H1 (cell line): ENCODE results near the gene MRPL39. TPM values are rescaled to one million over a fixed set of nuclear protein-coding genes. Genes with fewer than 3 reads are reported as not detected.

Experiments
- CTCF ChIA-PET: fragments of 300-600 bp; sonication (Branson Sonifier 250); formaldehyde crosslinking; loops from one replicate; lab custom pipeline; 2021; ENCODE audit not compliant: partially characterized antibody; lab: Charles Lee
- POLR2A ChIA-PET: fragments of 300-600 bp; sonication (Branson Sonifier 250); formaldehyde crosslinking; loops from one replicate; lab custom pipeline; 2021; ENCODE audit warnings: inconsistent platforms; ENCODE audit not compliant: partially characterized antibody; lab: Charles Lee
- DNase-seq, 2 experiments: peaks; one replicate each; pipeline versions ENCODE4 v3.0.0 to v3.0.0-alpha.2; 2010 to 2022; ENCODE audit warnings: low spot score in 2 of 2, low read depth in 1 of 2, mixed read lengths in 1 of 2
- FAIRE-seq: peaks from 2 replicates; lab custom pipeline; 2011; peaks lifted over from hg19 to GRCh38; lab: Jason Lieb, UNC
- H2AFZ ChIP-seq: 2 replicates; pipeline ENCODE4 v1.8.1; 2012; ENCODE audit warnings: low read length, inconsistent platforms
- H2AK5ac ChIP-seq: 2 replicates; pipeline ENCODE4 v1.6.1; 2013; ENCODE audit warnings: low read depth, low read length
- H2BK120ac ChIP-seq: replicated peaks from 2 replicates; pipeline ENCODE3; 2013; ENCODE audit warnings: low read depth, low read length, inconsistent platforms
- H2BK12ac ChIP-seq: 2 replicates; pipeline ENCODE4 v1.6.1; 2013; ENCODE audit warnings: low read depth, low read length
- H2BK15ac ChIP-seq: 2 replicates; pipeline ENCODE4 v1.6.1; 2013; ENCODE audit warnings: low read length
- H2BK20ac ChIP-seq: 2 replicates; pipeline ENCODE4 v1.6.1; 2013; ENCODE audit warnings: low read length
- H2BK5ac ChIP-seq: 2 replicates; pipeline ENCODE4 v1.6.1; 2013; ENCODE audit warnings: low read depth, low read length
- H3K14ac ChIP-seq: 2 replicates; pipeline ENCODE4 v1.6.1; 2013; ENCODE audit warnings: inconsistent platforms; ENCODE audit not compliant: insufficient read length
- H3K18ac ChIP-seq: 2 replicates; pipeline ENCODE4 v1.6.1; 2013; ENCODE audit warnings: low read length; ENCODE audit errors: extremely low read depth
- H3K23ac ChIP-seq: 2 replicates; pipeline ENCODE4 v1.6.1; 2013; ENCODE audit warnings: inconsistent platforms; ENCODE audit not compliant: insufficient read length
- H3K23me2 ChIP-seq: 2 replicates; pipeline ENCODE4 v1.6.1; 2013; ENCODE audit warnings: low read depth, low read length
- H3K27ac ChIP-seq: 2 replicates; pipeline ENCODE4 v1.6.1; 2011; ENCODE audit warnings: low read depth, low read length, inconsistent platforms
- H3K27me3 ChIP-seq, 4 experiments: replicated peaks in 1 of 4; 1 replicate in 1 of 4; 2 replicates in 3 of 4; pipeline versions ENCODE4 v1.6.1 to v1.8.1; 2011 to 2013; ENCODE audit warnings: low read length in 3 of 4, mild to moderate bottlenecking in 3 of 4, inconsistent platforms in 2 of 4, mixed read lengths in 2 of 4, moderate library complexity in 1 of 4; ENCODE audit not compliant: control insufficient read depth in 3 of 4, insufficient read depth in 3 of 4; ENCODE audit errors: extremely low read depth in 1 of 4
- H3K36me3 ChIP-seq, 4 experiments: 2 replicates each; pipeline versions ENCODE4 v1.6.1 to v1.8.1; 2011 to 2013; ENCODE audit warnings: mild to moderate bottlenecking in 4 of 4, low read length in 3 of 4, moderate library complexity in 2 of 4, control low read depth in 1 of 4, inconsistent platforms in 1 of 4; ENCODE audit not compliant: insufficient read depth in 4 of 4, control insufficient read depth in 2 of 4
- H3K4ac ChIP-seq: replicated peaks from 2 replicates; pipeline ENCODE3; 2013; ENCODE audit warnings: low read length, low read depth, mixed read lengths, inconsistent platforms; ENCODE audit not compliant: insufficient read length
- H3K4me1 ChIP-seq, 4 experiments: replicated peaks in 1 of 4; 1 replicate in 1 of 4; 2 replicates in 3 of 4; pipeline versions ENCODE4 v1.6.1 to v1.8.1; 2011 to 2013; ENCODE audit warnings: low read length in 3 of 4, inconsistent platforms in 2 of 4, mixed read lengths in 1 of 4; ENCODE audit not compliant: insufficient read depth in 4 of 4, control insufficient read depth in 3 of 4
- H3K4me2 ChIP-seq, 2 experiments: 2 replicates each; pipeline versions ENCODE4 v1.6.1 to v1.8.1; 2011 to 2013; ENCODE audit warnings: low read depth in 2 of 2, low read length in 2 of 2, control low read depth in 1 of 2, inconsistent platforms in 1 of 2, mild to moderate bottlenecking in 1 of 2; ENCODE audit not compliant: insufficient read depth in 1 of 2
- H3K4me3 ChIP-seq, 4 experiments: fragments of 200-600, 300-600 bp in 1 of 4; sonication (generic), shearing (Covaris generic), sonication (Bioruptor Twin) in 1 of 4; 2 replicates each; pipeline versions ENCODE4 v1.5.1 to v1.8.1; 2011 to 2016; ENCODE audit warnings: low read length in 4 of 4, low read depth in 3 of 4, control low read depth in 2 of 4, inconsistent platforms in 2 of 4, mild to moderate bottlenecking in 2 of 4, mixed read lengths in 1 of 4, moderate library complexity in 1 of 4; ENCODE audit not compliant: insufficient read depth in 2 of 4; ENCODE audit errors: extremely low read depth in 1 of 4
- H3K56ac ChIP-seq: replicated peaks from 2 replicates; pipeline ENCODE3; 2013; ENCODE audit warnings: low read depth, mild to moderate bottlenecking, mixed read lengths, low read length, inconsistent platforms; ENCODE audit not compliant: insufficient read length
- H3K79me1 ChIP-seq: 2 replicates; pipeline ENCODE4 v1.6.1; 2013; ENCODE audit warnings: low read depth, low read length, control low read depth
- H3K79me2 ChIP-seq, 2 experiments: 2 replicates each; pipeline versions ENCODE4 v1.6.1 to v1.8.1; 2012 to 2013; ENCODE audit warnings: low read length in 2 of 2, mild to moderate bottlenecking in 2 of 2, inconsistent platforms in 1 of 2; ENCODE audit not compliant: insufficient read depth in 2 of 2, control insufficient read depth in 1 of 2
- H3K9ac ChIP-seq, 4 experiments: replicated peaks in 1 of 4; 1 replicate in 1 of 4; 2 replicates in 3 of 4; pipeline versions ENCODE4 v1.6.1 to v1.8.1; 2011 to 2013; ENCODE audit warnings: low read depth in 3 of 4, low read length in 3 of 4, control low read depth in 2 of 4, mild to moderate bottlenecking in 2 of 4, moderate library complexity in 2 of 4, inconsistent platforms in 1 of 4; ENCODE audit errors: extremely low read depth in 1 of 4
- H3K9me3 ChIP-seq, 2 experiments: 2 replicates each; pipeline versions ENCODE4 v1.6.1 to v1.8.1; 2012 to 2013; ENCODE audit warnings: mild to moderate bottlenecking in 2 of 2, moderate library complexity in 2 of 2, control low read depth in 1 of 2, inconsistent platforms in 1 of 2, low read depth in 1 of 2, low read length in 1 of 2, mixed read lengths in 1 of 2; ENCODE audit not compliant: insufficient read depth in 2 of 2
- H4K20me1 ChIP-seq, 2 experiments: replicated peaks in 1 of 2; 2 replicates each; pipeline versions ENCODE3 to v1.8.1; 2011 to 2013; ENCODE audit warnings: inconsistent platforms in 2 of 2, low read length in 2 of 2, mild to moderate bottlenecking in 1 of 2; ENCODE audit not compliant: insufficient read depth in 2 of 2, control insufficient read depth in 1 of 2
- H4K5ac ChIP-seq: 2 replicates; pipeline ENCODE4 v1.6.1; 2013; ENCODE audit warnings: low read length, low read depth, mixed read lengths, inconsistent platforms; ENCODE audit not compliant: insufficient read length
- H4K8ac ChIP-seq: 2 replicates; pipeline ENCODE4 v1.8.0; 2013; ENCODE audit warnings: mild to moderate bottlenecking, moderate library complexity, low read length, inconsistent platforms; ENCODE audit not compliant: insufficient read depth; ENCODE audit errors: extremely low read depth
- H4K91ac ChIP-seq: replicated peaks from 2 replicates; pipeline ENCODE3; 2013; ENCODE audit warnings: low read length, mixed read lengths, inconsistent platforms; ENCODE audit not compliant: insufficient read length
- CREB1 ChIP-seq: IDR thresholded peaks from 2 replicates; pipeline ENCODE4 v1.6.1; 2012; ENCODE audit warnings: inconsistent platforms
- GTF2F1 ChIP-seq: IDR thresholded peaks from 2 replicates; pipeline ENCODE4 v1.6.1; 2012; ENCODE audit warnings: low read depth, low read length, improper control_type of control experiment, borderline replicate concordance
- WGBS, 2 experiments: shearing (Covaris generic) in 1 of 2; methylation state at CpG; one replicate each; pipeline versions ENCODE4 v1.1.6 to v1.1.7; 2013 to 2015; ENCODE audit warnings: low lambda C conversion rate in 2 of 2, mixed read lengths in 2 of 2, inconsistent platforms in 1 of 2, low coverage in 1 of 2, missing lambda C conversion rate in 1 of 2; ENCODE audit not compliant: insufficient replicate concordance in 2 of 2, insufficient coverage in 1 of 2, insufficient read length in 1 of 2; ENCODE audit errors: extremely low coverage in 1 of 2, missing lambda C conversion rate in 1 of 2; 5-methylcytosine and 5-hydroxymethylcytosine counted together
- polyA plus RNA-seq, 7 experiments: library from polyadenylated mRNA; depleted of rRNA in 3 of 7; stranded (reverse) in 5 of 7; unstranded in 2 of 7; fragments of >200 nt in 5 of 7; fragments of 200-250 nt in 2 of 7; gene quantifications; 1 replicate in 5 of 7; 2 replicates in 1 of 7; 4 replicates in 1 of 7; pipeline versions ENCODE4 v1.2.1 to v1.2.3, GENCODE V29; 2011 to 2013; ENCODE audit warnings: missing spikeins in 2 of 7, mixed read lengths in 2 of 7
- total RNA-seq: library from RNA; stranded (reverse); fragmentation: NEBNext Ultra II Directional; extraction: Animal tissue kit (Norgen Biotek cat#: 25700); gene quantifications from 2 replicates; pipeline ENCODE4 v1.2.1, GENCODE V29; 2021

MRPL39 gene
- total and polyA plus RNA-seq, 2 of the 8 experiments (the other 6 are each of a cell fraction or from before 2014, with no cell fraction given), result 20.3 to 43.2 TPM

- no peak for FAIRE-seq
- Histone ChIP-seq H3K4me1 (peaks cover 0 to 3% (median under 1%) of the 10 kb centered on the region in 4 experiments; a peak in 3 of 7 replicates), H3K18ac (no peak overlapping the region), H4K5ac (no peak overlapping the region), H4K8ac (no peak overlapping the region), H2BK15ac (no peak overlapping the region), H3K14ac (no peak overlapping the region), H2BK20ac (no peak overlapping the region), H3K9me3 (no peaks in the 10 kb centered on the region), H2AFZ (no peak overlapping the region), H4K91ac (no peak overlapping the region), H3K23me2 (peaks cover 8% of the 10 kb centered on the region), H3K79me1 (no peaks in the 10 kb centered on the region), H4K20me1 (no peaks in the 10 kb centered on the region), H2BK12ac (no peak overlapping the region), H2BK5ac (no peak overlapping the region), H3K56ac (no peak overlapping the region), H3K79me2 (no peaks in the 10 kb centered on the region), H3K9ac (no peak overlapping the region), H3K23ac (no peak overlapping the region), H2AK5ac (no peak overlapping the region), H3K27ac (no peak overlapping the region), H2BK120ac (no peak overlapping the region), H3K27me3 (peaks cover 0 to 3% (median under 1%) of the 10 kb centered on the region in 4 experiments; a peak in 3 of 7 replicates), H3K4ac (no peak overlapping the region), H3K36me3 (no peaks in the 10 kb centered on the region), H3K4me2 (no peak overlapping the region), H3K4me3 (no peak overlapping the region)
- POLR2A ChIA-PET, result no interaction called here
- WGBS, 2 experiments, result 78% methylated on average over 8 of the region's 8 CpGs; no CpG with 5 or more reads in 1 of the 2 experiments
- no peak for DNase-seq
- TF ChIP-seq CREB1, result no peak
- no peak for TF ChIP-seq GTF2F1
- CTCF ChIA-PET, result interaction anchor here (1.5 kb wide), 1 partner anchor 27 kb away, joined by 6 read pairs; no protein-coding TSS in a partner anchor
These were observed 28.0 kb upstream of the MRPL39 start for GRCh38 chr21:25635310-25635709.
